Activated T-helper 1 cell treated with anti-CD3 and anti-CD28 coated beads, Interleukin-2, amount 50 U/mL, for 16 hours (primary cell): ENCODE measurements around the gene NEK9.

ENCODE experiments used
- DNase-seq, 2 donors: peaks; one replicate each; pipeline ENCODE4 v3.0.0-alpha.2; 2020; ENCODE audit warnings: low read depth in 1 of 2, low spot score in 1 of 2

Gene NEK9

GRCh38 chr14:75040959-75041358 lies 85.9 kb downstream of the NEK9 start:
- no peak for DNase-seq

GRCh38 chr14:75040507-75040906 lies 86.3 kb downstream of the NEK9 start:
- no peak for DNase-seq

- DNase-seq: no peak
Measured at GRCh38 chr14:75032939-75033338, 93.9 kb downstream of the NEK9 start.

- no peak for DNase-seq
Measured at GRCh38 chr14:75030147-75030546, 96.7 kb downstream of the NEK9 start.
